Measurements from ENCODE around the gene ANP32B.

- TF ChIP-seq, protein P1, sequence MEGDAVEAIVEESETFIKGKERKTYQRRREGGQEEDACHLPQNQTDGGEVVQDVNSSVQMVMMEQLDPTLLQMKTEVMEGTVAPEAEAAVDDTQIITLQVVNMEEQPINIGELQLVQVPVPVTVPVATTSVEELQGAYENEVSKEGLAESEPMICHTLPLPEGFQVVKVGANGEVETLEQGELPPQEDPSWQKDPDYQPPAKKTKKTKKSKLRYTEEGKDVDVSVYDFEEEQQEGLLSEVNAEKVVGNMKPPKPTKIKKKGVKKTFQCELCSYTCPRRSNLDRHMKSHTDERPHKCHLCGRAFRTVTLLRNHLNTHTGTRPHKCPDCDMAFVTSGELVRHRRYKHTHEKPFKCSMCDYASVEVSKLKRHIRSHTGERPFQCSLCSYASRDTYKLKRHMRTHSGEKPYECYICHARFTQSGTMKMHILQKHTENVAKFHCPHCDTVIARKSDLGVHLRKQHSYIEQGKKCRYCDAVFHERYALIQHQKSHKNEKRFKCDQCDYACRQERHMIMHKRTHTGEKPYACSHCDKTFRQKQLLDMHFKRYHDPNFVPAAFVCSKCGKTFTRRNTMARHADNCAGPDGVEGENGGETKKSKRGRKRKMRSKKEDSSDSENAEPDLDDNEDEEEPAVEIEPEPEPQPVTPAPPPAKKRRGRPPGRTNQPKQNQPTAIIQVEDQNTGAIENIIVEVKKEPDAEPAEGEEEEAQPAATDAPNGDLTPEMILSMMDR (IDR thresholded peaks at IDR 0.05 in 4 of 5, conservative IDR thresholded peaks at IDR 0.05 in 1 of 5), result no peak
- no peak for TF ChIP-seq POLR2A (IDR thresholded peaks at IDR 0.05)
Observed at GRCh38 chr9:97940741-97941140, 42.4 kb upstream of the ANP32B start.

Data from gastrocnemius medialis (tissue), 4 donors.